Liver (tissue), 3 donors: ENCODE results near the gene YPEL4.

ENCODE experiments used
- ATF3 ChIP-seq: IDR thresholded peaks from 2 replicates; pipeline ENCODE4 v1.6.1; 2016; ENCODE audit warnings: antibody characterized with exemption
- CTCF ChIP-seq: fragments of 150-350 bp; IDR thresholded peaks from 2 replicates; pipeline ENCODE4 v1.5.1; 2017; ENCODE audit warnings: improper control_type of control experiment, low read depth, low read length; ENCODE audit not compliant: missing input control
- EGR1 ChIP-seq, 2 donors: IDR thresholded peaks; 2 replicates each; pipeline ENCODE4 v1.6.1; 2016 to 2018; ENCODE audit warnings: antibody characterized with exemption in 2 of 2, low read depth in 2 of 2
- FOXA1 ChIP-seq: IDR thresholded peaks from 2 replicates; pipeline ENCODE4 v1.6.1; 2016; ENCODE audit warnings: antibody characterized with exemption
- GABPA ChIP-seq, 2 donors: IDR thresholded peaks in 1 of 2; conservative IDR thresholded peaks in 1 of 2; 2 replicates each; pipeline ENCODE4 v1.6.1; 2016; ENCODE audit warnings: antibody characterized with exemption in 2 of 2, mild to moderate bottlenecking in 1 of 2, moderate library complexity in 1 of 2
- JUND ChIP-seq, 2 donors: IDR thresholded peaks; 2 replicates each; pipeline ENCODE4 v1.6.1; 2016; ENCODE audit warnings: antibody characterized with exemption in 2 of 2
- MAX ChIP-seq: IDR thresholded peaks from 2 replicates; pipeline ENCODE4 v1.6.1; 2016; ENCODE audit warnings: antibody characterized with exemption
- NR2F2 ChIP-seq: IDR thresholded peaks from 2 replicates; pipeline ENCODE4 v1.6.1; 2016; ENCODE audit warnings: antibody characterized with exemption
- RAD21 ChIP-seq, 2 donors: IDR thresholded peaks; 2 replicates each; pipeline ENCODE4 v1.6.1; 2016; ENCODE audit warnings: antibody characterized with exemption in 2 of 2, mild to moderate bottlenecking in 2 of 2
- REST ChIP-seq: IDR thresholded peaks from 2 replicates; pipeline ENCODE4 v1.6.1; 2016; ENCODE audit warnings: antibody characterized with exemption, mild to moderate bottlenecking
- RXRA ChIP-seq, 2 donors: IDR thresholded peaks; 2 replicates each; pipeline ENCODE4 v1.6.1; 2017 to 2018; ENCODE audit warnings: antibody characterized with exemption in 2 of 2, mild to moderate bottlenecking in 1 of 2
- SP1 ChIP-seq: IDR thresholded peaks from 2 replicates; pipeline ENCODE4 v1.6.1; 2018; ENCODE audit warnings: antibody characterized with exemption, mild to moderate bottlenecking
- TAF1 ChIP-seq: conservative IDR thresholded peaks from 2 replicates; pipeline ENCODE4 v1.6.1; 2016; ENCODE audit warnings: antibody characterized with exemption, mild to moderate bottlenecking
- YY1 ChIP-seq: IDR thresholded peaks from 2 replicates; pipeline ENCODE4 v1.6.1; 2016; ENCODE audit warnings: antibody characterized with exemption, mild to moderate bottlenecking
- donor health status: healthy.
- donor health status: healthy.

- no peak for TF ChIP-seq NR2F2
- TF ChIP-seq REST, result no peak
- no peak for TF ChIP-seq CTCF
- no peak for TF ChIP-seq SP1
- no peak for TF ChIP-seq FOXA1
- TF ChIP-seq YY1, result no peak
- no peak for TF ChIP-seq TAF1
- no peak for TF ChIP-seq MAX
- no peak for TF ChIP-seq RAD21 (IDR thresholded peaks at IDR 0.05)
- TF ChIP-seq JUND (IDR thresholded peaks at IDR 0.05), result no peak
- TF ChIP-seq ATF3, result no peak
- TF ChIP-seq RXRA (IDR thresholded peaks at IDR 0.05), result no peak
- TF ChIP-seq EGR1 (IDR thresholded peaks at IDR 0.05; ENCODE audit: low read depth in 2 of 2), result no peak
- TF ChIP-seq GABPA (IDR thresholded peaks at IDR 0.05 in 1 of 2, conservative IDR thresholded peaks at IDR 0.05 in 1 of 2), result no peak
These were observed 14.3 kb upstream of the YPEL4 start for GRCh38 chr11:57663975-57664374.
